Fibroblast of peridontal ligament (primary cell): ENCODE results near the gene TOR1AIP2.
A peak's percentile ranks its signal among the peaks of the same experiment; 100 is the strongest.
"Not testable (repeated sequence)": the region's sequence is repeated elsewhere in the genome, so short reads cannot be mapped to it uniquely, and the experiment has no call there.

Experiments
- DNase-seq: peaks from one replicate; pipeline ENCODE4 v3.0.0-alpha.2; 2010; ENCODE audit errors: extremely low read depth

Gene TOR1AIP2

DNA sequence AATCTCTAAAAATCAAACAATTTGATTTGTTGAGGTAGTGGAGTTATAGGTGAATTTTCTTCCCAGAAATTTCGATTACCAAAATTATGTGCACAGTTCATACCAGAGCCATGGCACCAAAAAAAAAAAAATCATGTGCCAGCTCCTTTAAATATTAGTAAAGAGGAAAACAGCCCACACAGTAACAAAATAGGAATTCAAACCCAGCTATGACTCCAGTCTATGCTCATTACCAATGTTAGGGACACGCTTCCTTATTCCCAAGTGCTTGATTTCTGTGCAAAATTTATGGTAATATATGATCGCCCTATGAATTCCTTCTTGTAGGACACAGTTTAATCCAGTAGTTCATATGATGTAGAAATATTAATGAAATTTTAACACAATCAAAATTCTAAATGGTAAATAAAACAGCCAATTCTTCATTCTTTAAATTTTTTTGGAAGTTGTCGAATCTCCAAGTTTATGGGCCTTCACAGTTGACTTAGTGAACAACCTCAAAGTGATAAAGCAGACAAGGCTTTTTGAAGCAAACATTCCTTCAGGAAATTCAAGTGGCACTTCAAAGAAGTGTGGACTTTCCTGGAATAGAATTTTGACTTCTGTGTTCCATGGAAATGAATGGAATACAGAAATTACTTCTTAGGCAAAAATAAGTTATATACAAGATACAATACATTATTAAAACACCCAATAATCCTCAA is 1.9 kb downstream of the TOR1AIP2 start:
- DNase-seq: no peak

DNA sequence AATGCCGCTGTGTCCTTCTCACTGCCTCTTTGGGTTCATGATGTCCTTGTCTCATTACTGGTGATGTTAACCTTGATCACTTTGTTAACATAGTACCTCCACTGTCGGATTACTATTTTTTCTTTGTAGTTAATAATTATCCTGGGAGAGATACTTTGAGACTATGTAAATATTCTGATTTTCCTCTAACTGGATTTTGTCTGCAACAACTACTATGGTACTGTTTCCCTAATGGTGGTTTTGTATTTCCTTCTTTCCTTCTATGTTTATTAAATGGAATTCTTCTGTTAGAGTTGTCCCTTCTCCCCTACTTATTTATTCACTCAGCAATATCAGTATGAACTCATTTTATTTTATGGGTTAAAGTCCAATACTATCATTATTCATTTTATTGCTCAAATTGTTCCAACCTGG is 4.2 kb downstream of the TOR1AIP2 start:
- DNase-seq: no peak

DNA sequence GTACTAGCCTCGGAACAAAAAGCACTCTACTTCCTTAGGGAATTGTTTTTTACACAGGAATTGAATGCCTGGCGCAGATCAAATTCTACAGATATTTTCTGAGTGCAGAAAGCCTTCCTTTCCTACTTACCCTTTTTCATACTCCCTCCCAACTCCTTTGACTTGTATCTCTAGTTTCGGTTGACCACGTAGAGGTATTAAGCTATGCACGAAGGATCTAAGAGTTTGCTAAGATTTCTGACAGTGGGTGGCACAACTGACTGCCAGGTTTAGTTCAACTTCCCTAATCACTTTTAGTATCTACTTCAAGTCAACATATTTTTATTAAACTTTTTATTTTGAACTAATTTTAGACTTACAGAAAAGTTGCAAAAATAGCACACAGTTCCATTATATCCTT is 5.0 kb downstream of the TOR1AIP2 start:
- DNase-seq: no peak

GRCh38 chr1:179871940-179872339 is 5.7 kb downstream of the TOR1AIP2 start:
- no peak for DNase-seq

- no peak for DNase-seq
These were observed 6.7 kb downstream of the TOR1AIP2 start for GRCh38 chr1:179870870-179871269.

- peak; percentile 57 for DNase-seq
These were observed 9.9 kb downstream of the TOR1AIP2 start for GRCh38 chr1:179867493-179868330.

GRCh38 chr1:179866616-179867015 is 11.0 kb downstream of the TOR1AIP2 start:
- DNase-seq: no peak

DNA sequence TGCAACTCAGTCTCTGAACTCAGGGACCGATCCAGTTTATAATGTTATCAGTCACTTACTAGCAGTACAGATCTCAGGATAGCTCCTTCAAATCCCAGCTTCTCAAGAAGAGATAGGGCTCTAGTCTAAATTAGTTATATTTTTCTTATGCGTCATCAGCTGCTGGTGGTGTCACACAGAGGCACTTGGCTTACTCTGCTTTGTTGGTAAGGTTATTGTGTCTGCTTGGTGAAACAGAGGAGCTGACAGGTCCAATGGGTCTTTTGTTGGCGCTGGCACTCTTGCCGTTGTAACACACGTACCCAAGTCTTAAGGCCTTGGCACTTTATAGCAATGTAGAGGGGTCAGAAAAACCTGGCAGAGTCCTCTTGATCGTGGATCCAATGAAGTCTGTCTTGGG is 12.2 kb downstream of the TOR1AIP2 start:
- DNase-seq: no peak

DNA sequence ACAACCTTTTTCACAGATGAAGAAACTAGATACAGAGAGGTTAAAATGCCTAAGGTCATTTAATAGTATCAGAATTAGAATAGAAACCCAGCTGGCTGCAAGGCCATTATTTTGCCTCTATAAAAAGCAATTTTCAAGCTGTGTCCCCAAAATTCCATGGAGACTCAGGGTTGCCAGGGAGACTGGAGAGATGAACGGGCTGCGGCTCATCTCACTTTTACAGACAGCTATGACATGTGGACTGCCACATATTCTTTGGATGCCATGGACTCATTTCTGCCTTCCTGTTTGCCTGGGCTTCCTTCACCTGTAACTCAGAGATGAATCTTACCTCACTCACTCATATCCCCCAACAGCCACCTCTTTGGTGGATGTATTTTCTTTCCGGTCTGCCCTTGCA is 17.0 kb downstream of the TOR1AIP2 start:
- DNase-seq: no peak

GRCh38 chr1:179857009-179857408 is 20.6 kb downstream of the TOR1AIP2 start:
- no peak for DNase-seq

- no peak for DNase-seq
These were observed 21.3 kb downstream of the TOR1AIP2 start for GRCh38 chr1:179856296-179856695.

- not testable (repeated sequence) for DNase-seq
These were observed 21.8 kb downstream of the TOR1AIP2 start for GRCh38 chr1:179855831-179856230.

DNA sequence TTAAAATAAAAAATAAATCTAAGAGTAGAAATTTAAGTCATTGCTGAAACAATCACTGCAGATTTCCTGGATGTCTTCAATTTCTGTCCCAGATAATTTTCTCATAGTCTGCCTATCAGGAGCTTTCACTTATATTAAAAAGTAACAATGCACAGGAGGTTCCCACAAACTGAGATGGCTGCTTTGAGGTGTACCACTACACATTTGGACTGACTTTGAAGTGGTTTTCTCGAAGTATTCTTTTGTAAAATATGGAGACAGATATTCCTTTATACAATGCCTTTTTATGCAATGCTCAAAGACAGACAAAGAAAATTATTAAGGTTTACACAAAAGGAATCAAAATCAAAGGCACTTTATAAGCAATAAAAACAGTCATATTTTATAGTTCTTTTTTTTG is 24.5 kb downstream of the TOR1AIP2 start:
- no peak for DNase-seq

DNA sequence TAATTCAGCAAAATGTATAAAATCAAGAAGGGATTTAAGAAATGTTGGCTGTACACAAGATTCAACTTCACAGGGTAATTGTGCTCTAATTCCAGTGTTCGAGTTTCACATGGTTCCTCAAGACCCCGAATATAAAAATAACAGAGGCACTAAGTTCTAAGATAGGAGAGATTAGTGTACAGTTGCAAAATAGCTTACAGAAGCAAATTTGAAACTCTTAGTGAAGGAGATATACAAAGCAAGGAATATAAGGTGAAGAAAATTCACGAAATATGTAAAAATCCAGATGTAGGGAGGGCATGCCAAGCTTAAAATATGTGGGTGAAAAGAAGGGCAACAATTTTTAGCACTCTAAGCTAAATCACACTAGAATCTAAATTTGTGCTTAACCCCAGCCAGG is 29.4 kb downstream of the TOR1AIP2 start:
- no peak for DNase-seq

DNA sequence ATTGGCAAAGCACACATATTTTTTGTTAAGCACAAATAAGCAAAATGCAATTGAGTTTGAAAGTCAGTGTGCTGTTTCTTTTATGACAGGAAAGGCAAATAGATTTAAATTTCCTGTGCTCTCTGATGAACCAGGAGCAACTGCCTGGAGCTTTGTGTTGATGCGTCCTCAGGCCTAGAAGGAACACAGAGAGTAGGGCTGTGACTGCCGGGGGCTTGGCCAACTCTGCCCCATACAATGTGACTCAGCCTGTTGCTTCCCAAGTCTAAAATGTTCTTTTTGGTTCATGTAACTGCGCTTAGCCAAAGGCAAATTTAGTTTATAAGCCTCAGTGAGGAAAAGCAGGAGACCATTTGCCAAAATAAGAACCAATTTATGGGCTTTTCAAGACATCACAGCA is 37.5 kb downstream of the TOR1AIP2 start:
- no peak for DNase-seq

DNA sequence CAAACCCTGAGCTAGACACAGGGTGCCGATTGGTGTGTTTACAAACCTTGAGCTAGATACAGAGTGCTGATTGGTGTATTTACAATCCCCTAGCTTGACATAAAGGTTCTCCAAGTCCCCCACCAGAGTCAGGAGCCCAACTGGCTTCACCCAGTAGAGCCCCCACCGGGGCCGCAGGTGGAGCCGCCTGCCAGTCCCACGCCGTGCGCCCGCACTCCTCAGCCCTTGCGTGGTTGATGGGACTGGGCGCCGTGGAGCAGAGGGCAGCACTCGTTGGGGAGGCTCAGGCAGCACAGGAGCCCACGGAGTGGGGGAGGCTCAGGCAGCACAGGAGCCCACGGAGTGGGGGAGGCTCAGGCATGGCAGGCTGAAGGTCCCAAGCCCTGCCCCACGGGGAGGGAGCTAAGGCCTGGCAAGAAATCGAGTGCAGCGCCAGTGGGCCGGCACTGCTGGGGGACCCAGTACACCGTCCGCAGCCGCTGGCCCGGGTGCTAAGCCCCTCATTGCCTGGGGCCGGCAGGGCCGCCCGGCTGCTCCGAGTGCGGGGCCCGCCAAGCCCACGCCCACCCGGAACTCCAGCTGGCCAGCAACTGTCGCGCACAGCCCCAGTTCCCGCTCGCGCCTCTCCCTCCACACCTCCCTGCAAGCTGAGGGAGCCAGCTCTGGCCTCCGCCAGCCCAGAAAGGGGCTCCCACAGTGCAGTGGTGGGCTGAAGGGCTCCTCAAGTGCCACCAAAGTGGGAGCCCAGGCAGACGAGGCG is 40.7 kb downstream of the TOR1AIP2 start:
- DNase-seq: not testable (repeated sequence)

DNA sequence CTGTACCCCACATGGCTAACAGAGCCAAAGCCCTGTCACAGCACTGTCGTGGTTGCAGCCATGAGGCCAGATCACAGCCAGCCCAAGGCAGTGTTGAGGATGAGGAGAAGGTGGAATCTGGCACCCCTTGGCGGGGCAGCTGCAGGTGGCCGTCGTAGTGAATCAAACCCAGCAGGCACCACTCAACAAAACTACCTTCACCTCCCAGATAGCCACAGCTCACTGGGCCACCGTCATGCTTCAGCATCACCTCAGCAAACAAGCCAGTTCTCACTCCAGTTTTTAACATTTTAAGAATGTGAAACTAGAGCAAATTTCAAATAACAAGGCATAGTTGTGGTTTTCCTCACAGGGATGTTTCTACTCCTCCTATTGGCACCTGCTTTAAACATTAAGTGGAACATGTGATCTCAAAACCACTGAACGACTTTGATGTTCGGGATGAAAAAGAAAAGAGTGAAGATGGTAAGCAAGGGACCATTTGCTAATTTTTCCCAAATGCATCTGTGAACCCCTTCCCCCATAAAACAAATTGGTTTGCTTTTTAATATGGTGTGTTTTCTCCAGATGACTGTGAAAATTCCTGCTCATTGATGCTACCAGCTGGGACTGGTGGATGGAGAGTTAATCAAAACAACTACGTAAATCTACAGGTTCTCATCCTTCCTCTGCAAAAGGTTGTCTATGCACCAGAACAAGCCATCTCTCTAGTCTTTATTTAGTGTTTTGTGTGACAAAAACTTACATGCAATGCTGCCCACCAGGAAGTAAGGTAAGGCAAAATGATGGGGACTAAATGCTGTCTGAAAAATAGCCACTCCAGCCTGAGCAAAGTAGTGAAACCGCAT is 45.5 kb downstream of the TOR1AIP2 start:
- DNase-seq: peak; percentile 19

- DNase-seq: no peak
These were observed 46.4 kb downstream of the TOR1AIP2 start for GRCh38 chr1:179831225-179831624.

GRCh38 chr1:179828554-179829110 is 49.0 kb downstream of the TOR1AIP2 start:
- no peak for DNase-seq

GRCh38 chr1:179826626-179827280 is 50.9 kb downstream of the TOR1AIP2 start:
- no peak for DNase-seq
